ENCODE data around the gene NDUFB8.

NDUFB8 gene

GRCh38 chr10:100507357-100507732, 22.3 kb downstream of the NDUFB8 start:
- no peak for DNase-seq (ENCODE audit: low read depth in 2 of 2)

- no peak for DNase-seq (ENCODE audit: low read depth in 2 of 2)
Observed at GRCh38 chr10:100506596-100507356, 22.9 kb downstream of the NDUFB8 start.

DNA sequence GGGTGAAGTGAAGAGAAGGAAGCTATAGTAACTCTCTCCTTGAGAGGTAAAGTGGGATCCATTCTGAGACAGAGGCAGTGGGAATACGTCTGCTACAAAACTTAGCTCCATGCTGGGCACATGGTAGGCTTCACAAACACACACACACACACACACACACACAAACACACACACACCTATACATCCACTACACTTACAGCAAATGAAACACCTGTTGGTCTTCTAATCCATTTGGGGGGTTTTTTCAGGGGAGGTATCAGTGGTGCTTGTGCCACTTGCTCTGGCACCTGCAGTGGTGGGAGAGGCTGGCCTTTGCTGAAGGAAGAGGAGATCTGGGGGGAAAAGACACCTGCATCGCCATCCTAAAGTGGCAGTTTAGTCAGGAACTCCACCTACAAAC, 24.5 kb downstream of the NDUFB8 start:
- no peak for DNase-seq (ENCODE audit: low read depth in 2 of 2)

DNA sequence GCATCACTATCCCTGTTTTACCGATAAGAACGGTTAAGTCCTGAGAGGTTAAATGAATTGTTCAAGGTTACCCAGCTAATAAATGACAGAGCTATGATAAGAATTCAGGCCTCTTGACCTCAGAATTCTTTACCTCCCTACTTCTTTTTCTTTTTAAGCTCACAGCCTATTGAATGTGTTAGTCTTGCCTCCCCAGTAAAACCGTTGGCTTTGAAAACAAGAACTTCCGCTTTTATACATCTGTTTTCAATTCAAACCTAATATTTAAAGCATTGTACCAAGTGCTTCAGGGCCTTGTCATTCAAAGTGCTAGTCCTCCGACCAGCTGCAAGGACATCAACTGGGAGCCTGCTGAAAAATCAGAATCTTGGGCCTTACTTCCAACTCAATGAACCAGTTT, 25.6 kb downstream of the NDUFB8 start:
- DNase-seq (ENCODE audit: low read depth in 2 of 2), result no peak

GRCh38 chr10:100502926-100503494, 26.7 kb downstream of the NDUFB8 start:
- DNase-seq (ENCODE audit: low read depth in 2 of 2), result no peak

- no peak for DNase-seq (ENCODE audit: low read depth in 2 of 2)
Observed at GRCh38 chr10:100501423-100501822, 28.2 kb downstream of the NDUFB8 start.

GRCh38 chr10:100498059-100498458, 31.6 kb downstream of the NDUFB8 start:
- no peak for DNase-seq (ENCODE audit: low read depth in 2 of 2)

GRCh38 chr10:100496567-100496966, 33.1 kb downstream of the NDUFB8 start:
- no peak for DNase-seq (ENCODE audit: low read depth in 2 of 2)

GRCh38 chr10:100490531-100490930, 39.1 kb downstream of the NDUFB8 start:
- DNase-seq (ENCODE audit: low read depth in 2 of 2), result no peak

GRCh38 chr10:100489396-100489795, 40.3 kb downstream of the NDUFB8 start:
- DNase-seq (ENCODE audit: low read depth in 2 of 2), result no peak

DNA sequence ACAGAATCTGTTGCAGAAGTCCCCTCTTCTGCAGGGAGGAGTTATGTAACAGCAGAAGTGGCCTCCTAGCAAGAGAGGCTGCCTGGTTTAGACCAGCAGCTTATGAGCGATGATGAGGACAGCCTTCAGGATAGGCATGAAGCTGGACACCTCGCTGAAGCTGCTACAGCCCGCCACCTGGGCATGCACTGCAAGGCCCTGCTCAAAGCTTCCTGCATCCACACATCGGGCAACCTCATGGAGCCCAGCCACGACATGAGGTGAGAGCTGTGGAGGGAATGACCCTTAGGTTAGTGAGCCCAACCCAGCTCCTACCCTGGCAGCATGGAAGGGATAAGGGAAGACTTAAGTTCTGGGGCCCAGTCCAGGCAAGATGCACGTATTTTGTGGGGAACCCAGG, 42.1 kb downstream of the NDUFB8 start:
- DNase-seq (ENCODE audit: low read depth in 2 of 2), result no peak

GRCh38 chr10:100485801-100486495, 43.7 kb downstream of the NDUFB8 start:
- DNase-seq (ENCODE audit: low read depth in 2 of 2), result no peak

DNA sequence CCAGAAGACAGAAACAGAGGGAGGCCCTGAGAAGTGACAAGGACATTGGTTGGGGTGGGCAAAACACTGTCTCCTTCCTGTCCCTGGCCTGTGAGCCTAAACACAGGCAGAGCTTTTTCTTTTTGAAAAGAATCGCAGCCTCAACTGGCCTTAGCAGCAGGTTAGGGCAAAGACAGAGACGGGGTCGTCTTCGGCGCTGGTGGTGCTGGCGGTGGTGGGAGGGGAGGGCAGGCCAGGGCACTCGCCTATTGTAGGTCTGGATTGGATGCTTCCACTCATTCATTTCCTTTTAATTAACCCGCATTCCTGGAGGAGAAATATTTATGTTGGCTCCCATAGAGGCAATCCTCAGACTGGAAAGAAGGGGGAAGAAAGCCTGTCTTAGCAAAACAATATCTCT, 44.3 kb downstream of the NDUFB8 start:
- DNase-seq (ENCODE audit: low read depth in 2 of 2), result no peak

DNA sequence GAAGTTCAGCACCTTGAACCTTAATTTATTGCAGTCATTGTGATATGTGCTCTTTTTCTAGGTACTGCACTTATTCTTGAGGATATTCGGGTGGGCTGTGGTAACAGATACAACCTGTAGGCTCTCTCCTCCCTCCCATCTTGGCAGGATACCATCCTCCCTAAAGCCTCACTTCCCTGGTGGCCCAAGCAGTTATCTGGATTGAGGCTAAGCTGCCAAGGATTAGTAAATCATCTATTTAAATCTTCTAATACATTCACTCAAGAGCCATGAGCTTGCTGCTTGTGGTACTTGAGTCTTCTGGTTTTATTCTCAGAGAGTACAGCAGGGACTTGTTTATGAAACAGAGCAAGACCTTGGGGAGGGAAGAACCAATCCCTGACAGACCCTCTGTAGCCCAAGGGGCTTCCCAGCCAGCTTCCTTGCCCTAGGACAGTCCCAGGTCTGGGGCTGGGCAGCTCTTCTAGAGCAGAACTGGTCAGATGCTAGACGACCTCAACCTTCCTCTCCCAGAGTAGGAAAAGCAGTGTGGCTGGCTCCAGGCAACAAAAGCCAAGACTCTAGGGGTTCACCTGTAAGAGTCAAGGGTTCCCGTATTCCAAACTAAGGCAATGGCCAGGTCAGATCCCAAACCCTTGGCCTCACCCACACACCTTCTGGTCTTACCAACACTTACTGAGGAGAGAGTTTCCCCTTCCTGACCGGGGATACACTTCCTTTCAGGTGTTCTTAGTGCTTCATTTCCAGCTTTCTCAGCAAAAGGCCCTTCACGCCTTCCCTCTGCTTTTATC, 45.6 kb downstream of the NDUFB8 start:
- DNase-seq (ENCODE audit: low read depth in 2 of 2), result no peak

- no peak for DNase-seq (ENCODE audit: low read depth in 2 of 2)
Observed at GRCh38 chr10:100482834-100483185, 46.9 kb downstream of the NDUFB8 start.

- peak; percentile 28 to 32 for DNase-seq (ENCODE audit: low read depth in 2 of 2)
Observed at GRCh38 chr10:100482181-100482833, 47.4 kb downstream of the NDUFB8 start.

- DNase-seq (ENCODE audit: low read depth in 2 of 2), result peak; percentile 79 to 83
Observed at GRCh38 chr10:100481462-100482081, 48.1 kb downstream of the NDUFB8 start.

DNA sequence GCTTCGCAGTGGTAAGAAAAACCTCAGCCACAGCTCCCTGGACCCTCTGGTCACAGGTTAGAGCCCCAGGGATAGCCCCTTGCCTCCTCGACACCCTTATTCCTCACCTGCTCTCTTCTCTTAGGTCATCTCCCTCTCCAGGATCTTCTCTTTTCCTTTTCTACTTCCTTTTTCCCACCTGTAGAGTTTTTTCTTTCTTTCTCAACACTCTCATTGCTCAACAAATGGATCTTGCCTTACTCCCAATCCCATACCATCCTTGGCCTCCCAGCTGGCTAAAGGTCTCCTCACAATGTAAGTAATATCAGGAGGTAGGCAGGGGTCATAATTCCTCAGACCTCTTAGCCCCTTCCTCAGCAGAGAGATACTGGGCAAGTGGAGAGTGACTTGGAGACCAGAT, 49.7 kb downstream of the NDUFB8 start:
- DNase-seq (ENCODE audit: low read depth in 2 of 2), result no peak

- DNase-seq (ENCODE audit: low read depth in 2 of 2), result no peak
Observed at GRCh38 chr10:100479037-100479436, 50.6 kb downstream of the NDUFB8 start.

DNA sequence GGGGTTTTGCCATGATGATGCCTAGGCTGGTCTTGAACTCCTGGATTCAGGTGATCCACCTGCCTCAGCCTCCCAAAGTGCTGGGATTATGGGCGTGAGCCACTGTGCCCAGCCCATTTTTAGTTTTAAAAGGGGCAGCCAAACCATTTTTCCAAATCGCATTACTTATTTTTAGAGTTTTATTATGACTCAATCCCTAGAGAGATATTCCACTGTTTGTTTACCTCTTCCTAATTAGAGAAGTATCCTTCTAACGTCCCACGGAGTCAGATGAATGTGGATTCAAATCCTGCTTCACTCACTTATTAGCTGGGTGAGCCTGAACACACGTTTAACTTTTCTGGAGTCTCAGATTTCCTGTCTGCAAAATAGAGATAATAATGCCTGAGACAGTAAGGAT, 51.7 kb downstream of the NDUFB8 start:
- DNase-seq (ENCODE audit: low read depth in 2 of 2), result no peak

Measured in stimulated activated CD8-positive, alpha-beta memory T cell treated with anti-CD3 and anti-CD28 coated beads, Interleukin-2, amount 100 ng/mL, for 1 hour (primary cell).